Measurements from ENCODE around the gene APMAP.

Gene APMAP

GRCh38 chr20:24999568-24999967 is 7.0 kb upstream of the APMAP start:
- H3K4me3 ChIP-seq (ENCODE audit: low read depth, low read length), result no peak overlapping the region
- no peak for DNase-seq (ENCODE audit: low read depth)
- no peak for TF ChIP-seq CTCF (IDR thresholded peaks at IDR 0.05; ENCODE audit: control insufficient read depth, extremely low read depth, insufficient read depth)

DNA sequence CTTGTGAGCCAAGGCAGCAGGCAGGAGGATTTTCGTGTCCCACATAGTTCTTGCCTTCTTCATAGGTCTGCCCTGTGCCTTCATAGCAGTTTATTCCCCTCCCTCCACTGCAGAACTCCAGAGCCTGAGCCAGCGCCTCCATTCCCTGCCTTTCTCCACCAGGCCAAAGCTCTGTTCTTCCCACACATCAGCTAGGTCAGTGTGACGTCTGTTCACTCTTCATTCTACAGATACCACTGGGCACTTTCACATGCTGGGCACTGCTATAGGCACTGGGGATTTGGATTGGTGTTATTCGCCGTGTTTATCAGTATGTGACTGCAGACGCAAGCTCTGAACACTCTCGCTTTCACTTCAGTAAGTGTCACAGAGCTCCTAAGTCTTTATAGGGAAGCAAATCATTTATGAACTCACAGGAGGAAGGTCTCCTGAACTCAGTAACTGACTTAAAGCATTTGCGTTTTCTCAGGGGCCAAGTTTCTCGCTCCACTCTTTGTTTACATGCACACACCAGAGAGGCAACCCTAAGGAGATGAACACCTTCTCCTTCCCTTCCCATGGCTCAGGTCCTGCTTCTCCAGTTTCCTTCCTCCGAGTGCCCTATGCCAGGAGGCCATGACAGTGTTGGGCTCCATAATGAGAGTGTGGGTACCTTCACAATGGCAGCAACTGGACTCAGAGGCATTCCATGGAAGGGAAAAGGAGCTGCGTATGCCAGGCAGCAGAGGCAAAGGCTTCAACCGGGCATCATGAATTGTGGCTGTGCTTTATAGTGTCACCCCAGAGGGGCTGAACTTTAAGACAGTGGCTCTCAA is 6.3 kb upstream of the APMAP start:
- no peak overlapping the region for H3K4me3 ChIP-seq (ENCODE audit: low read depth, low read length)
- DNase-seq (ENCODE audit: low read depth), result no peak
- no peak for TF ChIP-seq CTCF (IDR thresholded peaks at IDR 0.05; ENCODE audit: control insufficient read depth, extremely low read depth, insufficient read depth)

DNA sequence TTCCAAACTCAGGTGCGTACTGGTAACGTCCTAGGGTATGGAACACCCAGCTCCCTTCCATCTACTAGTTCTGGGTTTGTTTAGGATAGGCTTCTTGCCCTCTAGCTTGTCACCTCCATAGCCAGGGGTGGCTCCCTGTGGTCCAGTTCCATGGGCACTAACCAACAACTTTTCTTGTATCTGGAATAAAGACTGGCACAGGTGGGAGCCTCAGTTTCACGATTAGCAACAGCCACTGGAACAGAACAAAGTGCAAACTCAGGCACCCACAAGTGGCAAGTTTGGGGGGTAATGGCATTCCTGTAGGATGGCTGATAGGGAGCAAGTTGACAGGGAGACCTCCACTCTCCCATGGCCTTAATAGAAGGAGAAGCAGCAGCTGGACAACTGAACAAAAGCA is 5.6 kb upstream of the APMAP start:
- H3K4me3 ChIP-seq (ENCODE audit: low read depth, low read length), result no peak overlapping the region

DNA sequence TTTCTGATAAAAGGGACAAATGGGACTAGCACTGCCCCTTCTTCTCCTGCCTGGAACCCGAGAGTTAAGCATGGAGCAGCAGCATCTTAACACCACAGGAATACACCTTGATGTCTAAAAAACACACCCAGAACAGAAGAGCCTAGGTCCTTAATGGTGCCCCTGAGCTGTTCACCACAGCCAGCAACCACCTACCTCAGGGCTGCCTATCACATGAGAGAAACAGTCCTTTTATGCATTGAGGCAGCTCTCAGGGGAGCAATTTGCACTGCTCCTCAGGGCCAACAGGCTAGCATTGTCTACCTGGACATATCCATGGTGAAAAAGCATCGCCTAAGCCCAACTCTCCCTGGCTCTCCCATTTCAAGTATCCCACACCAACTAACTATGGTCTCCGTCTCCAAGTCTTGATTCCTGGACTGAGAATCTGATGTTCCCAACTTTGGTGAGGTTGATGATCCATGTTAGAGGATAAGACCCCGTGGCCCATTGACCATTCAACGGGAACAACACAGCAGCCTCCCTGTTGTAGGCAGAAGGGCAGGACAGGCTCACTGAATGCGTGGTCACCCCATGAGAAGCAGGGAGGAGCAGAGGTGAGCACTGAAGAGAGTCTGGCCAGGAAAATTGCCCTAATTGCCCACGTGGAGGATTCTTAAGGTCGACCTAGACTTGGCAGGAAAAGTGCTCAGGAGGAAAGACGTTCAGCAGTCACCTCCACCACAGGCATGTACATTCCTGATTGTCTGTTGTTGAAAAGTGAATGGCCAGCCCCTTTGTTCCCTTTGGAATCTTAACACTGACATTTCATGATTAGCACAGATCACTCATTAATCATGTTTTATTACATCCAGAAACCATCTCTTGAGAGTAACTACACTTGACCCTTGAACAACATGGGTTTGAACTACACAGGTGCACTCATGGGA is 4.2 kb upstream of the APMAP start:
- DNase-seq (ENCODE audit: low read depth), result no peak
- TF ChIP-seq CTCF (IDR thresholded peaks at IDR 0.05; ENCODE audit: control insufficient read depth, extremely low read depth, insufficient read depth), result no peak
- H3K4me3 ChIP-seq (ENCODE audit: low read depth, low read length), result no peak overlapping the region

More for the DNA sequence above, 5.6 kb upstream of the APMAP start:
- TF ChIP-seq CTCF (IDR thresholded peaks at IDR 0.05; ENCODE audit: control insufficient read depth, extremely low read depth, insufficient read depth), result no peak
- DNase-seq (ENCODE audit: low read depth), result no peak

- TF ChIP-seq CTCF (IDR thresholded peaks at IDR 0.05; ENCODE audit: control insufficient read depth, extremely low read depth, insufficient read depth), result no peak
- DNase-seq (ENCODE audit: low read depth), result no peak
- no peak overlapping the region for H3K4me3 ChIP-seq (ENCODE audit: low read depth, low read length)
These were observed 3.3 kb upstream of the APMAP start for GRCh38 chr20:24995741-24996448.

- no peak overlapping the region for H3K4me3 ChIP-seq (ENCODE audit: low read depth, low read length)
- TF ChIP-seq CTCF (IDR thresholded peaks at IDR 0.05; ENCODE audit: control insufficient read depth, extremely low read depth, insufficient read depth), result peak; percentile 95
- DNase-seq (ENCODE audit: low read depth), result peak; percentile 56
These were observed 2.2 kb upstream of the APMAP start for GRCh38 chr20:24994470-24995368.

Data from LNCaP clone FGC (cell line).